Measurements from ENCODE around the gene TMEM270. TPM values are rescaled to one million over a fixed set of nuclear protein-coding genes. Genes with fewer than 3 reads are reported as not detected.

The TMEM270 gene
- total RNA-seq, 2 donors from 2014 or later: 4.9 TPM; not detected in 1

DNA sequence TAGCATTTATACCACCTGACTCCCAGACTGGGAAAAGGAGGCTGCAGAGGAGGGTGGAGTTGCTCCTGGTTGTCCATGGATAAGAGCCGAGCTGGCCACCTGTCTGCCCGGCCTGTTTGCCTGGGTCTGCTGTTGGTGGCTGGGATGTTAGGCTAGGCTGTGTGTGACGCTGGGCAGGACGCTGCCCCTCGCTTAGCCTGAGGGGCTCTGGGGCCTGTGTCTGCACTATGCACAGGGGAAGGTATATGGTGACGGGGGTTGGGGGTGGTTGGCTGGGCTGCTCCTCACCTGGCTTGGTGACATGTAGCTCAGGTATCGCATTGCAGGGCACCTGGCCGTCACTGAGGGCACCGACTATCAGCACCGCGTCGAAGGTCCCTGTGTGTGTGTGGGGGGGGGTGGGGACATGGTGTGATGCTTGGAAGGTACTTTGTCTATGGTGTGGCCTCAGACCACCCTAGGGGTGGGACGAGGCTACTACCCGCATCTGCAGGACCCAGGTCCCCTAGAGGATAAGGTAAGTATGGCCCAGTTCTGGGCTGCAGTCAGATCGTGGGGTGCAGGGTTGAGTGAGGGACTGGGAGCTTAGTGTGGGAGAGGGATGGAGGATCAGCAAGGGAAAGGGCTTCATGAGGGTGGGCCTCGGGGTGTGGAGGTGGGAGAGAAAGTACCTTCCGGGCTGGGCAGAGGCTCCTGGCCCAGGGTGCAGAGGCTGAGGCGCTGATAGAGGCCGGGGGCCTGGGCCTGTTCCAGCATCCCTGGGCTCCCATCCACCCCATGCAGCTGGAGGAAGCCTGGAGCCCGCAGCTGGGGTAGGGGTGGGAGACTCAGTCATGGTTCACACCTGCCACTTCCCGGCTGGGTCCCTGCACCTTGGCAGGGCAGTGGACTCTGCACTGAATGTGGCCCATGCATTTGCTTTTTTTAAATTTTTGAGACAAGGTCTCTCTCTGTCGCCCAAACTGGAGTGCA, 20.9 kb upstream of the TMEM270 start:
- WGBS: 90% methylated on average over 22 of the region's 22 CpGs
- H3K27ac ChIP-seq: no peak overlapping the region

DNA sequence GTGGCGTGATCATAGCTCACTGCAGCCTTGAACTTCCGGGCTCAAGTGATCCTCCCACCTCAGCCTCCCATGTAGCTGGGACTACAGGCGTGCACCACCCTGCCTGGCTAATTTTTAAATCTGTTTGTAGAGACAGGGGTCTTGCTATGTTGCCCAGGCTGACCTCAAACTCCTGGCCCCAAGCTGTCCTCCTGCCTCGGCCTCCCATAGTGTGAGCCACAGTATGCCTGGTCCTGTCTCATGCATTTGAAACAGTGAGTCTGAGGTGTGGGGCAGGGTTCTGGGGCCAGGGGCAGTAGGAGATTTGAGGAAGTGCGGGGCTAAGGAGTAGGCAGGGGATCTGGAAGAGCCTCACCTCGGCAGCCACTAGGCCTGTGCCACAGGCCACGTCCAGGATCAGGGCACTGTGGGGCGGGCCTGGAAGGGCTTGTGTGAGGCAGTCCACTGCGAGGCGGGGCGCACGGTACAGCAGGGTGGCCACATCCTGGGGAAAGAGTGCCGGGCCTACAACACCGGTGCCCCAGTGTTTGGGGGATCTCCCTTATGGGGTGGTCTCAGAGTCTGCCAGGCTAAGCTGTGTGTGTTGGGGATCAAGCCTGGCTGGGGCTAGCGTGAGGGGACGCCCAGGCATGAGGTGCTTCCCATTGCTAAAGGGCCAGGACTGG, 20.1 kb upstream of the TMEM270 start:
- Histone ChIP-seq H3K27me3 (replicated peaks; ENCODE audit: insufficient read depth) (no peaks in the 10 kb centered on the region), H3K36me3 (no peaks in the 10 kb centered on the region), H3K27ac (no peak overlapping the region), H3K4me3 (no peak overlapping the region), H3K4me1 (replicated peaks) (peaks cover 5% of the 10 kb centered on the region), H3K9me3 (no peaks in the 10 kb centered on the region)
- WGBS: 95% methylated on average over 16 of the region's 16 CpGs
- DNase-seq (ENCODE audit: low spot score): no peak
- intact Hi-C loops (cut with DNase I): no loop called here
- TF ChIP-seq POLR2AphosphoS5 (IDR thresholded peaks at IDR 0.05) (no peak), POLR2A (IDR thresholded peaks at IDR 0.05) (no peak)
- TF ChIP-seq, protein P1, sequence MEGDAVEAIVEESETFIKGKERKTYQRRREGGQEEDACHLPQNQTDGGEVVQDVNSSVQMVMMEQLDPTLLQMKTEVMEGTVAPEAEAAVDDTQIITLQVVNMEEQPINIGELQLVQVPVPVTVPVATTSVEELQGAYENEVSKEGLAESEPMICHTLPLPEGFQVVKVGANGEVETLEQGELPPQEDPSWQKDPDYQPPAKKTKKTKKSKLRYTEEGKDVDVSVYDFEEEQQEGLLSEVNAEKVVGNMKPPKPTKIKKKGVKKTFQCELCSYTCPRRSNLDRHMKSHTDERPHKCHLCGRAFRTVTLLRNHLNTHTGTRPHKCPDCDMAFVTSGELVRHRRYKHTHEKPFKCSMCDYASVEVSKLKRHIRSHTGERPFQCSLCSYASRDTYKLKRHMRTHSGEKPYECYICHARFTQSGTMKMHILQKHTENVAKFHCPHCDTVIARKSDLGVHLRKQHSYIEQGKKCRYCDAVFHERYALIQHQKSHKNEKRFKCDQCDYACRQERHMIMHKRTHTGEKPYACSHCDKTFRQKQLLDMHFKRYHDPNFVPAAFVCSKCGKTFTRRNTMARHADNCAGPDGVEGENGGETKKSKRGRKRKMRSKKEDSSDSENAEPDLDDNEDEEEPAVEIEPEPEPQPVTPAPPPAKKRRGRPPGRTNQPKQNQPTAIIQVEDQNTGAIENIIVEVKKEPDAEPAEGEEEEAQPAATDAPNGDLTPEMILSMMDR (IDR thresholded peaks at IDR 0.05): no peak

More for the DNA sequence above, 20.9 kb upstream of the TMEM270 start:
- Histone ChIP-seq H3K4me3 (no peak overlapping the region), H3K27me3 (replicated peaks; ENCODE audit: insufficient read depth) (no peaks in the 10 kb centered on the region), H3K9me3 (no peaks in the 10 kb centered on the region), H3K4me1 (replicated peaks) (peaks cover 5% of the 10 kb centered on the region), H3K36me3 (no peaks in the 10 kb centered on the region)
- intact Hi-C loops (cut with DNase I): no loop called here
- DNase-seq (ENCODE audit: low spot score): no peak
- no peak for TF ChIP-seq POLR2A (IDR thresholded peaks at IDR 0.05)
- TF ChIP-seq, protein P1 (IDR thresholded peaks at IDR 0.05): no peak
- no peak for TF ChIP-seq POLR2AphosphoS5 (IDR thresholded peaks at IDR 0.05)

DNA sequence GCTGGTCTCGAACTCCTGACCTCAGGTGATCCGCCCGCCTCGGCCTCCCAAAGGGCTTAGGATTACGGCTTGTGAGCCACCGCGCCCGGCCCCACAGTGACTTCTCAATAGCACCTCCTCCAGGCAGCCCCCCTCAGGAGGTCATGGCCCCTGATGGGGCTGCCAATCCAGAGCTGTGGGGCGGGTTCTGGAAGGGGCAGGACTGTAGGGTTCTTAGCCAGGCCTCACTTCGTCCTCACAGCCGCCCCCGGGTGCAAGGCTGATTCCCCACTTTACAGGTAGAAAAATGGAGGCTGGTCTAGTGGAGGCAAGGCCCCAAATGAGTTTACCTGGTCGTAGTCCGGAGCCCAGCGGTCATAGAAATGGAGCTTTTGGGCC, 19.3 kb upstream of the TMEM270 start:
- peak overlapping the region; percentile 86 to 90 for H3K27ac ChIP-seq
- WGBS: 65% methylated on average over 15 of the region's 15 CpGs
- intact Hi-C loops (cut with DNase I): no loop called here

DNA sequence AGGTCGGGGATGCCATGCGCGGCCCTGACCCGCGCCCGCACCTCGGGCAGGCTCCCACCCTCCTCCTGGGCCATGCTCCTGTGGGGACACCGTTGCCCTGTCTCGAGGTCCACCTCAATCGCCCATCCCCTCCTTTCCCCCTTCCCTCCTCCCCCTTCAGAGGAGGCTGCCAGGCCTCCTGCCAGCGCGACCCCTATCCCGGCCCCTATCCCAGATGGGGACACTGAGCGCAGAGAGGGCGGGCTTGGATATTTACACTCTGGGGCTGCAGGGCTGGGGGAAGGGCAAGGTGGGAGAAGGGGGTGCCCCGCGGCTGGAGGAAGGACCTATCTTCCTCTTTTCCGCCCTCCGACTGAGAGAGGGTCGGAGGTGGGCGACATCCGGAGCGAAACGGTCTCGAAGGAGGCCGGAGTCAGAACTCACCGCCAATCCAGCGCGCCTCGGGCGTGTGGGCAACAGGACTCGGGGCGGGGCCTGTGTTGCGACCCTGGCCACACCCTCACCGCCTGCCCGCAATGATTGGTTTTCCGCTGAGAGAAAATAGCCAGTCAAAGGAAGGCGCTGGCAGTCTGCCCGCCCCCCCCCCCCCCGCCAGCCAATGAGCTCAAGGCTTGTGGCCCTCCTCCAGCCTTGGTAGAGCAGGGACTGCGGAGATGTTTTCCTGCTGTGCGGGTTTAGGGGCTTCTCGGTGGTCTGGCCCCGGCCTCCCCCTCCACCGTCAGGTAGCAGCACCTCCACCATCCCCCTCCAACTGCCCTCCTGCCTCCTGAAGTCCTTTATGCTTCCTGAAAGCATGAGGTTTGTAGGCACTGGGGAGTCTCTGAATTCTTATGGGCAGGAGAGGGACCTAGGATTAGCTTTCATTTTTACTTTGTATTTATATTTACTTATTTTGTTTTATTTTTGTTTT, 18.6 kb upstream of the TMEM270 start, which contains the start of gene METTL27:
Gene METTL27, minus strand, starts transcription at position 450 of the 910 bp plus-strand sequence. Its CDS starts 376 bp downstream, at position 74.
- Histone ChIP-seq H3K9me3 (no peaks in the 10 kb centered on the region), H3K27me3 (replicated peaks; ENCODE audit: insufficient read depth) (no peaks in the 10 kb centered on the region), H3K4me1 (replicated peaks) (peaks cover 5% of the 10 kb centered on the region), H3K36me3 (no peaks in the 10 kb centered on the region), H3K27ac (peak within 1 kb of the TSS; percentile 86 to 90), H3K4me3 (peak within 1 kb of the TSS; percentile 49 to 66)
- TF ChIP-seq POLR2A (IDR thresholded peaks at IDR 0.05) (peak; percentile 95), POLR2AphosphoS5 (IDR thresholded peaks at IDR 0.05) (peak; percentile 92)
- TF ChIP-seq, protein P1 (IDR thresholded peaks at IDR 0.05): no peak
- intact Hi-C loops (cut with DNase I): no loop called here
- peak; percentile 95 for DNase-seq (ENCODE audit: low spot score)
- 4% methylated on average over 43 of the region's 45 CpGs for WGBS

More for the DNA sequence above, 19.3 kb upstream of the TMEM270 start:
- H3K4me1 ChIP-seq (replicated peaks): peaks cover 5% of the 10 kb centered on the region
- H3K4me3 ChIP-seq: peak overlapping the region; percentile 49 to 66
- DNase-seq (ENCODE audit: low spot score): no peak
- H3K27me3 ChIP-seq (replicated peaks; ENCODE audit: insufficient read depth): no peaks in the 10 kb centered on the region
- H3K36me3 ChIP-seq: no peaks in the 10 kb centered on the region
- TF ChIP-seq POLR2A (IDR thresholded peaks at IDR 0.05): no peak
- TF ChIP-seq, protein P1 (IDR thresholded peaks at IDR 0.05): no peak
- TF ChIP-seq POLR2AphosphoS5 (IDR thresholded peaks at IDR 0.05): no peak
- H3K9me3 ChIP-seq: no peaks in the 10 kb centered on the region
